H9 (cell line): ENCODE data around the gene MLH1. TPM values are rescaled to one million over a fixed set of nuclear protein-coding genes. Genes with fewer than 3 reads are reported as not detected.

Experiments used
- DNase-seq: peaks from one replicate; pipeline ENCODE4 v3.0.0-alpha.2; 2017
- H2AFZ ChIP-seq: one replicate; pipeline ENCODE4 v1.6.1; 2013; ENCODE audit warnings: mild to moderate bottlenecking, low read length, control low read depth, moderate library complexity
- H2AK5ac ChIP-seq: 2 replicates; pipeline ENCODE4 v1.6.1; 2013; ENCODE audit warnings: low read length, control low read depth, mixed read lengths; ENCODE audit not compliant: insufficient read length
- H2BK120ac ChIP-seq: one replicate; pipeline ENCODE4 v1.6.1; 2013; ENCODE audit warnings: low read depth, mild to moderate bottlenecking, low read length, control low read depth, inconsistent platforms; ENCODE audit not compliant: poor library complexity, severe bottlenecking
- H2BK12ac ChIP-seq: 2 replicates; pipeline ENCODE4 v1.6.1; 2013; ENCODE audit warnings: low read length, control low read depth, mixed read lengths, low read depth; ENCODE audit not compliant: insufficient read length
- H2BK15ac ChIP-seq: 2 replicates; pipeline ENCODE4 v1.6.1; 2013; ENCODE audit warnings: low read depth, low read length, control low read depth
- H2BK20ac ChIP-seq: one replicate; pipeline ENCODE4 v1.6.1; 2013; ENCODE audit warnings: low read depth, mild to moderate bottlenecking, low read length, control low read depth, inconsistent platforms; ENCODE audit not compliant: poor library complexity, severe bottlenecking
- H2BK5ac ChIP-seq: 2 replicates; pipeline ENCODE4 v1.6.1; 2013; ENCODE audit warnings: low read length, control low read depth, mixed read lengths; ENCODE audit not compliant: insufficient read length
- H3K14ac ChIP-seq: 2 replicates; pipeline ENCODE4 v1.6.1; 2013; ENCODE audit warnings: low read length, control low read depth; ENCODE audit not compliant: insufficient read depth
- H3K18ac ChIP-seq: 2 replicates; pipeline ENCODE4 v1.6.1; 2013; ENCODE audit warnings: low read depth, mild to moderate bottlenecking, mixed read lengths, low read length, control low read depth; ENCODE audit not compliant: insufficient read length
- H3K23ac ChIP-seq: 2 replicates; pipeline ENCODE4 v1.6.1; 2013; ENCODE audit warnings: low read length, control low read depth, mixed read lengths, low read depth; ENCODE audit not compliant: insufficient read length
- H3K23me2 ChIP-seq: 2 replicates; pipeline ENCODE4 v1.6.1; 2013; ENCODE audit warnings: low read depth, mild to moderate bottlenecking, mixed read lengths, low read length, control low read depth; ENCODE audit not compliant: insufficient read length, poor library complexity, severe bottlenecking
- H3K27ac ChIP-seq: 2 replicates; pipeline ENCODE4 v1.5.1; 2013; ENCODE audit warnings: low read length, control low read depth, mixed read lengths, low read depth; ENCODE audit not compliant: insufficient read length
- H3K27me3 ChIP-seq: 2 replicates; pipeline ENCODE4 v1.6.1; 2013; ENCODE audit warnings: low read length, control low read depth, inconsistent platforms; ENCODE audit not compliant: insufficient read depth
- H3K4ac ChIP-seq: 2 replicates; pipeline ENCODE4 v1.6.1; 2013; ENCODE audit warnings: low read depth, mild to moderate bottlenecking, control low read depth, inconsistent platforms, low read length, moderate library complexity
- H3K4me1 ChIP-seq: 2 replicates; pipeline ENCODE4 v1.6.1; 2013; ENCODE audit warnings: low read length, control low read depth, inconsistent platforms; ENCODE audit not compliant: insufficient read depth
- H3K4me2 ChIP-seq: 2 replicates; pipeline ENCODE4 v1.6.1; 2013; ENCODE audit warnings: low read length, control low read depth, mixed read lengths; ENCODE audit not compliant: insufficient read length, insufficient read depth
- H3K56ac ChIP-seq: 2 replicates; pipeline ENCODE4 v1.6.1; 2013; ENCODE audit warnings: low read depth, mild to moderate bottlenecking, mixed read lengths, low read length, control low read depth; ENCODE audit not compliant: insufficient read length
- H3K79me1 ChIP-seq: 2 replicates; pipeline ENCODE4 v1.6.1; 2013; ENCODE audit warnings: low read depth, mild to moderate bottlenecking, moderate library complexity, low read length, control low read depth, inconsistent platforms; ENCODE audit not compliant: insufficient read depth, poor library complexity, severe bottlenecking
- H3K79me2 ChIP-seq: 2 replicates; pipeline ENCODE4 v1.6.1; 2013; ENCODE audit warnings: low read length, control low read depth, inconsistent platforms; ENCODE audit not compliant: insufficient read depth
- H3K9ac ChIP-seq: 2 replicates; pipeline ENCODE4 v1.6.1; 2013; ENCODE audit warnings: low read length, control low read depth, mixed read lengths; ENCODE audit not compliant: insufficient read length; ENCODE audit errors: extremely low read depth
- H3K9me3 ChIP-seq: one replicate; pipeline ENCODE4 v1.6.1; 2013; ENCODE audit warnings: low read depth, low read length, inconsistent platforms; ENCODE audit not compliant: control insufficient read depth
- H3T11ph ChIP-seq: one replicate; pipeline ENCODE4 v1.6.1; 2013; ENCODE audit warnings: mild to moderate bottlenecking, low read length, control low read depth, inconsistent platforms
- H4K20me1 ChIP-seq: one replicate; pipeline ENCODE4 v1.6.1; 2013; ENCODE audit not compliant: control insufficient read depth, insufficient read length, insufficient read depth
- H4K5ac ChIP-seq: 2 replicates; pipeline ENCODE4 v1.6.1; 2013; ENCODE audit warnings: low read depth, mild to moderate bottlenecking, mixed read lengths, low read length, control low read depth; ENCODE audit not compliant: insufficient read length
- H4K8ac ChIP-seq: replicated peaks from 2 replicates; pipeline ENCODE4 v1.6.1; 2013; ENCODE audit warnings: low read length, control low read depth, mixed read lengths, low read depth; ENCODE audit not compliant: insufficient read length
- H4K91ac ChIP-seq: 2 replicates; pipeline ENCODE4 v1.6.1; 2013; ENCODE audit warnings: low read depth, mild to moderate bottlenecking, moderate library complexity, mixed read lengths, low read length, control low read depth; ENCODE audit not compliant: insufficient read length
- H3K27ac Mint-ChIP-seq, 3 experiments: 2 replicates in 2 of 3; 3 replicates in 1 of 3; pipeline ENCODE4 v1.8.0; 2020 to 2021; ENCODE audit warnings: mixed read lengths in 3 of 3, mild to moderate bottlenecking in 1 of 3, moderate library complexity in 1 of 3
- H3K27me3 Mint-ChIP-seq: 2 replicates; pipeline ENCODE4 v1.8.0; 2021; ENCODE audit warnings: low read depth, mild to moderate bottlenecking, moderate library complexity, mixed read lengths
- H3K36me3 Mint-ChIP-seq, 3 experiments: 2 replicates in 2 of 3; 3 replicates in 1 of 3; pipeline ENCODE4 v1.8.0; 2020 to 2021; ENCODE audit warnings: low read depth in 3 of 3, mixed read lengths in 3 of 3; ENCODE audit not compliant: insufficient read depth in 1 of 3
- H3K4me1 Mint-ChIP-seq, 2 experiments: 2 replicates each; pipeline ENCODE4 v1.8.0; 2020; ENCODE audit warnings: mixed read lengths in 2 of 2
- H3K4me3 Mint-ChIP-seq, 2 experiments: 2 replicates in 1 of 2; 3 replicates in 1 of 2; pipeline ENCODE4 v1.8.0; 2020 to 2021; ENCODE audit warnings: mild to moderate bottlenecking in 2 of 2, mixed read lengths in 2 of 2, moderate library complexity in 1 of 2
- H3K9me3 Mint-ChIP-seq, 2 experiments: 2 replicates in 1 of 2; 3 replicates in 1 of 2; pipeline ENCODE4 v1.8.0; 2020; ENCODE audit warnings: mild to moderate bottlenecking in 2 of 2, mixed read lengths in 2 of 2, moderate library complexity in 1 of 2
- WGBS: extraction: QIAGEN DNeasy Blood & Tissue Kit; methylation state at CpG from one replicate; pipeline ENCODE4 v1.1.7; 2013; ENCODE audit warnings: missing lambda C conversion rate, low lambda C conversion rate, mixed read lengths; ENCODE audit not compliant: insufficient read length; ENCODE audit errors: extremely low coverage; 5-methylcytosine and 5-hydroxymethylcytosine counted together
- total RNA-seq: library from RNA; stranded (reverse); gene quantifications from 2 replicates; pipeline ENCODE4 v1.2.1, GENCODE V29; 2021
- TF ChIP-seq, protein P1 (sequence below): fragments of 200-600 bp; sonication (generic); conservative IDR thresholded peaks from 3 replicates; pipeline ENCODE4 v1.8.0; 2021; ENCODE audit warnings: antibody characterized with exemption, mild to moderate bottlenecking

Gene MLH1
- total RNA-seq, 1 experiment from 2014 or later = 45.1 TPM

DNA sequence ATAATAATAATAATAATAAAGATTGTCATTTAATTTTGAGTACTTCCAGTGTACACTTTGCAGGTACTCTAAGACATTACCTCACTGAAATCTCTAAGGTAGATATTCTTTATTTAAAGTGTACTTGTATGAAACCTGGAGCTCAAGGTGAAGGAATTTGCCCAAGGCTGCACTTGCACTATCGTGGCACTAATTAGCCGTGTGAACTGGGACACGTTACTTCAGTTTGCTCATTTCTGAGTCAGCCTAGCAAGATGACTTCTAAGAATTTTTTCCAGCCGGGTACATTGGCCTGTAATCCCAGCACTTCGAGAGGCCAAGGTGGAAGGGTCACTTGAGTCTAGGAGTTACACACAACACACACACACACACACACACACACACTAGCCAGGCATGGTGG lies 33.5 kb downstream of the MLH1 start:
- Histone ChIP-seq H2BK20ac (no peak overlapping the region), H3K27ac (no peak overlapping the region), H3K27me3 (no peaks in the 10 kb centered on the region), H3K18ac (no peak overlapping the region), H4K8ac (no peak overlapping the region), H4K5ac (no peak overlapping the region), H2BK12ac (no peak overlapping the region), H3K79me2 (no peaks in the 10 kb centered on the region; the same call in 1 of the 2 replicates), H3K79me1 (peaks cover 3% of the 10 kb centered on the region), H2BK15ac (no peak overlapping the region), H3K4me2 (no peak overlapping the region), H3K9ac (no peak overlapping the region), H4K91ac (no peak overlapping the region), H2BK5ac (no peak overlapping the region), H3K4me1 (no peaks in the 10 kb centered on the region), H2BK120ac (no peak overlapping the region), H3K9me3 (no peaks in the 10 kb centered on the region), H3K14ac (no peak overlapping the region), H3T11ph (no peak overlapping the region), H4K20me1 (no peaks in the 10 kb centered on the region), H3K56ac (no peak overlapping the region), H2AFZ (no peak overlapping the region), H3K23ac (no peak overlapping the region), H2AK5ac (no peak overlapping the region), H3K23me2 (no peaks in the 10 kb centered on the region), H3K4ac (no peak overlapping the region)
- Mint-ChIP-seq H3K36me3 (peaks cover 50 to 86% (median 80%) of the 10 kb centered on the region in 3 experiments), H3K27me3 (no peaks in the 10 kb centered on the region), H3K27ac (no peak overlapping the region), H3K9me3 (peaks cover 0 to 4% of the 10 kb centered on the region in 2 experiments; a peak in 2 of 5 replicates), H3K4me1 (no peaks in the 10 kb centered on the region), H3K4me3 (no peak overlapping the region)
- TF ChIP-seq, protein P1, sequence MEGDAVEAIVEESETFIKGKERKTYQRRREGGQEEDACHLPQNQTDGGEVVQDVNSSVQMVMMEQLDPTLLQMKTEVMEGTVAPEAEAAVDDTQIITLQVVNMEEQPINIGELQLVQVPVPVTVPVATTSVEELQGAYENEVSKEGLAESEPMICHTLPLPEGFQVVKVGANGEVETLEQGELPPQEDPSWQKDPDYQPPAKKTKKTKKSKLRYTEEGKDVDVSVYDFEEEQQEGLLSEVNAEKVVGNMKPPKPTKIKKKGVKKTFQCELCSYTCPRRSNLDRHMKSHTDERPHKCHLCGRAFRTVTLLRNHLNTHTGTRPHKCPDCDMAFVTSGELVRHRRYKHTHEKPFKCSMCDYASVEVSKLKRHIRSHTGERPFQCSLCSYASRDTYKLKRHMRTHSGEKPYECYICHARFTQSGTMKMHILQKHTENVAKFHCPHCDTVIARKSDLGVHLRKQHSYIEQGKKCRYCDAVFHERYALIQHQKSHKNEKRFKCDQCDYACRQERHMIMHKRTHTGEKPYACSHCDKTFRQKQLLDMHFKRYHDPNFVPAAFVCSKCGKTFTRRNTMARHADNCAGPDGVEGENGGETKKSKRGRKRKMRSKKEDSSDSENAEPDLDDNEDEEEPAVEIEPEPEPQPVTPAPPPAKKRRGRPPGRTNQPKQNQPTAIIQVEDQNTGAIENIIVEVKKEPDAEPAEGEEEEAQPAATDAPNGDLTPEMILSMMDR = no peak
- WGBS = no CpG with 5 or more reads among the region's 5 CpGs
- no peak for DNase-seq
